CD8-positive, alpha-beta memory T cell (primary cell): ENCODE results near the gene RPL5. TPM values are rescaled to one million over a fixed set of nuclear protein-coding genes. Genes with fewer than 3 reads are reported as not detected.

Experiments
- CTCF ChIA-PET: fragments of 350-600 bp; sonication (Branson Sonifier 250); formaldehyde crosslinking; loops from one replicate; lab custom pipeline; 2021; ENCODE audit warnings: antibody characterized with exemption; lab: Charles Lee
- POLR2A ChIA-PET: fragments of 350-600 bp; sonication (Branson Sonifier 250); formaldehyde crosslinking; loops from one replicate; lab custom pipeline; 2021; ENCODE audit warnings: antibody characterized with exemption; lab: Charles Lee
- DNase-seq, 5 donors: peaks; one replicate each; pipeline versions ENCODE4 v3.0.0 to v3.0.0-alpha.2; 2020 to 2022; ENCODE audit warnings: mixed read lengths in 1 of 5
- H3K27ac ChIP-seq: one replicate; pipeline ENCODE4 v1.7.0; 2013; ENCODE audit warnings: low read depth, mild to moderate bottlenecking, low read length, moderate library complexity
- H3K27me3 ChIP-seq: 2 replicates; pipeline ENCODE4 v1.7.0; 2013; ENCODE audit warnings: low read length, mild to moderate bottlenecking; ENCODE audit not compliant: insufficient read depth, poor library complexity, severe bottlenecking
- H3K36me3 ChIP-seq: 2 replicates; pipeline ENCODE4 v1.7.0; 2013; ENCODE audit warnings: mild to moderate bottlenecking, low read length, moderate library complexity; ENCODE audit not compliant: insufficient read depth
- H3K4me1 ChIP-seq: 2 replicates; pipeline ENCODE4 v1.7.0; 2013; ENCODE audit warnings: mild to moderate bottlenecking, low read length, moderate library complexity; ENCODE audit not compliant: insufficient read depth
- H3K4me3 ChIP-seq: 2 replicates; pipeline ENCODE4 v1.7.0; 2013; ENCODE audit warnings: mild to moderate bottlenecking, low read length
- H3K9me3 ChIP-seq: 2 replicates; pipeline ENCODE4 v1.7.0; 2013; ENCODE audit warnings: mild to moderate bottlenecking, low read length
- H3K27ac Mint-ChIP-seq, 8 donors: one replicate each; pipeline ENCODE4 v1.8.0; 2020 to 2021; ENCODE audit warnings: mixed read lengths in 8 of 8, mild to moderate bottlenecking in 6 of 8, inconsistent platforms in 3 of 8, moderate library complexity in 3 of 8
- H3K27me3 Mint-ChIP-seq, 2 donors: one replicate each; pipeline ENCODE4 v1.8.0; 2020 to 2021; ENCODE audit warnings: mixed read lengths in 2 of 2, mild to moderate bottlenecking in 1 of 2, moderate library complexity in 1 of 2
- H3K36me3 Mint-ChIP-seq, 3 donors: one replicate each; pipeline ENCODE4 v1.8.0; 2020 to 2021; ENCODE audit warnings: mixed read lengths in 3 of 3, inconsistent platforms in 1 of 3, mild to moderate bottlenecking in 1 of 3
- H3K4me1 Mint-ChIP-seq, 3 donors: one replicate each; pipeline ENCODE4 v1.8.0; 2020 to 2021; ENCODE audit warnings: mixed read lengths in 3 of 3, inconsistent platforms in 1 of 3, mild to moderate bottlenecking in 1 of 3
- H3K4me3 Mint-ChIP-seq, 7 donors: one replicate each; pipeline ENCODE4 v1.8.0; 2020 to 2021; ENCODE audit warnings: mixed read lengths in 7 of 7, mild to moderate bottlenecking in 6 of 7, moderate library complexity in 4 of 7, inconsistent platforms in 2 of 7
- H3K9me3 Mint-ChIP-seq, 5 donors: one replicate each; pipeline ENCODE4 v1.8.0; 2020 to 2022; ENCODE audit warnings: mixed read lengths in 5 of 5, mild to moderate bottlenecking in 3 of 5, moderate library complexity in 2 of 5, inconsistent platforms in 1 of 5
- polyA plus RNA-seq: library from polyadenylated mRNA; unstranded; fragments of 300-500 nt; fragmentation: Illumina TruSeq; gene quantifications from one replicate; pipeline ENCODE4 v1.2.3, GENCODE V29; 2021
- total RNA-seq, 2 experiments: library from RNA; stranded (reverse); gene quantifications; one replicate each; pipeline ENCODE4 v1.2.3, GENCODE V29; 2021

The RPL5 gene
- total and polyA plus RNA-seq, 3 experiments from 2014 or later, result 1,428 to 2,256 (median 1,468) TPM

DNA sequence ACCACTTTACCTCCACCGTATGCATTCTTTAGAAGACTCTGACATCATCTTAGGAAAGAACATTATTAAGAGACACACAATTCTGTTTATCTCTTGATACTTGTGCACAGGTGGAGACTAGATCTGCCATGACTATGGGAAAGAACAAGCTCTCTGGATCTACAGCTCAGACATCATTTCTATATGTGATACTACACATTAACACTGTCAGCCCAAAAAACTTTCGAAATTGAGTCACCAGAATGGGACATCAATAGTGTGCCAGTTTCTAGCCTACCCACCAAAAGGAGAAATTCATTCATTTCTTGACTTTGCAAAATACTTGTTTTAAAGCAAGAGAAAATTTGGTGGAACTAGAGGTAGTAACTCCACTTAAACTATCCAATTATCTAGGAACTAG, 41.0 kb upstream of the RPL5 start:
- Histone ChIP-seq H3K27me3 (no peaks in the 10 kb centered on the region), H3K4me1 (no peaks in the 10 kb centered on the region), H3K9me3 (no peaks in the 10 kb centered on the region), H3K4me3 (no peak overlapping the region), H3K27ac (no peak overlapping the region), H3K36me3 (no peaks in the 10 kb centered on the region)
- H3K4me1 Mint-ChIP-seq, result peaks cover 0 to 3% (median 0%) of the 10 kb centered on the region in 3 donors
- H3K36me3 Mint-ChIP-seq, result no peaks in the 10 kb centered on the region
- DNase-seq, result no peak
- no peak overlapping the region for H3K4me3 Mint-ChIP-seq
- CTCF ChIA-PET, result interaction anchor here (0.6 kb wide), 1 partner anchor 169 kb away, joined by 3 read pairs; no protein-coding TSS in a partner anchor
- no peaks in the 10 kb centered on the region for H3K9me3 Mint-ChIP-seq
- POLR2A ChIA-PET, result no interaction called here
- peaks cover 26 to 65% of the 10 kb centered on the region in 2 donors for H3K27me3 Mint-ChIP-seq
- no peak overlapping the region for H3K27ac Mint-ChIP-seq

DNA sequence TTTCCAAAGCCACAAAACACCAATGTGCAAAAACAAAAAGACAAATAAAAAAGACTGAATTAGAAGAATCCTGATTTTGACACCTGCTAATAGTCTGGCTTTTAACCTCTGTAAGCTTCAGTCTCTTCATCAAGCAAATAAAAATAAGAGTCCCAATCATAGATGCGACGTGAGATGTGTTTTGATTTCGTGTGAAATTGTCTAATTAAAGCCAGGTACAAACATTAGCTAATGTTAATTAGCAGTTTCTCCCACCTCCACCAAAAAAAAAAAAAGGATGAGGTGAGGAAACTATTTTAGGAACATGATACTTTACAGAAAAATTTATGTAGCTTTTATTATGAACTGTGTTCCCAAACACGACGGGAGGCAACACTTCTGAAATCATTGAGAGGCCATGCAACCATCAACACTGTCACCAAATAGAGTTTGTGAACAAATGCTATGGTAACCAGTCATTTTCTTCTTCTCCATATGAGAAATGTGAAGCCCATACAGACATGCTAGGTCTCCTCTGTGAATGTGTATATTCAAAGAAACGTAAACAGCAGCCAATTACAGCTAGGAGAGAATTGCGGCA, 40.3 kb upstream of the RPL5 start:
- Mint-ChIP-seq H3K9me3 (no peaks in the 10 kb centered on the region), H3K4me1 (no peaks in the 10 kb centered on the region), H3K36me3 (no peaks in the 10 kb centered on the region), H3K27ac (peak overlapping the region in 1 of 8 donors; percentile 38), H3K4me3 (no peak overlapping the region), H3K27me3 (peaks cover 26 to 61% of the 10 kb centered on the region in 2 donors)
- Histone ChIP-seq H3K27me3 (no peaks in the 10 kb centered on the region), H3K4me1 (no peaks in the 10 kb centered on the region), H3K27ac (no peak overlapping the region), H3K9me3 (no peaks in the 10 kb centered on the region), H3K36me3 (no peaks in the 10 kb centered on the region), H3K4me3 (no peak overlapping the region)
- ChIA-PET CTCF (interaction anchor here (0.7 kb wide), 1 partner anchor 36 kb away, joined by 3 read pairs; no protein-coding TSS in a partner anchor), POLR2A (no interaction called here)
- no peak for DNase-seq

DNA sequence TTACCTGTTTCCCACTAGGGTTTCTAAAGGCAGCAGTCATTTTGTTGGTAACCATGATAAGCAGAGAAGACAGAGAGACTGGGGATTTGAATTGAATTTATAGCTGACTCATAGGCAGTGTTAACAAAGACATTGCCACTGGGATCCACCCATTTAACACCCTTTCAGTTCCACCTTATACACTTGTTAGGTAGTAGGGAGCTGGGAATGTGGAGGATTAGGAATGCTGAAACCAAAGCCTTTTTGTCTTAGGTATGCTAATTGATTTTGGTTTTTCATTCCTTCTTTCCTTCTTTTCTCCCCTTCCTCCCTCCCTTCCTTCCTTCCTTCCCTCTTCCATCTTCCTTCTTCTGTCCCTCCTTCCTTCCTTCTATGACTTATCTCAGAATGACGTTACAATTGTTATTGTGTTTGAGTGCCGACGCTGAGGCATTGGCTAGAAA, 39.5 kb upstream of the RPL5 start:
- POLR2A ChIA-PET, result no interaction called here
- no peaks in the 10 kb centered on the region for H3K9me3 Mint-ChIP-seq
- no peaks in the 10 kb centered on the region for H3K4me1 ChIP-seq
- DNase-seq, result no peak
- H3K9me3 ChIP-seq, result no peaks in the 10 kb centered on the region
- H3K36me3 ChIP-seq, result no peaks in the 10 kb centered on the region
- H3K4me1 Mint-ChIP-seq, result no peaks in the 10 kb centered on the region
- no peaks in the 10 kb centered on the region for H3K36me3 Mint-ChIP-seq
- H3K27ac Mint-ChIP-seq, result no peak overlapping the region
- H3K4me3 Mint-ChIP-seq, result no peak overlapping the region
- H3K27ac ChIP-seq, result peak overlapping the region; percentile 9
- no peaks in the 10 kb centered on the region for H3K27me3 ChIP-seq
- peaks cover 22 to 53% of the 10 kb centered on the region in 2 donors for H3K27me3 Mint-ChIP-seq
- no peak overlapping the region for H3K4me3 ChIP-seq
- CTCF ChIA-PET, result interaction anchor here (0.7 kb wide), 1 partner anchor 36 kb away, joined by 3 read pairs; no protein-coding TSS in a partner anchor

DNA sequence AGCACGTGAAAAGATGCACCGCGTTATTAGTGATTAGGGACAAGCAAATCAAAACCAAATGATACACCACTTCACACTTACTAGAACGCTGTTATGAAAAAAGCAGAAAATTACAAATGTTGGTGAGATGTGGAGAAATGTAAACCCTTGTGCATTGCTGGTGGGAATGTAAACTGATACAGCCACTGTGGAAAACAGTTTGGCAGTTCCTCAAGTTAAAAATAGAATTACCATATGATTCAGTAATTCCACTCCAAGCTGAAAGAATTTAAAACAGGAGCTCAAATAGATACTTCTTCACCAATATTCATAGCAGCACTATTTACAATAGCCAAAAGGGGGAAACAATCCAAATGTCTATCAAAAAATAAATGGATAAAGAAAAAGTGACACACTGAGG, 36.7 kb upstream of the RPL5 start:
- Histone ChIP-seq H3K27me3 (no peaks in the 10 kb centered on the region), H3K4me1 (no peaks in the 10 kb centered on the region), H3K27ac (no peak overlapping the region), H3K4me3 (no peak overlapping the region), H3K36me3 (no peaks in the 10 kb centered on the region), H3K9me3 (no peaks in the 10 kb centered on the region)
- POLR2A ChIA-PET, result no interaction called here
- Mint-ChIP-seq H3K4me3 (no peak overlapping the region), H3K4me1 (no peaks in the 10 kb centered on the region), H3K36me3 (no peaks in the 10 kb centered on the region), H3K27ac (no peak overlapping the region), H3K9me3 (no peaks in the 10 kb centered on the region), H3K27me3 (peaks cover 12 to 47% of the 10 kb centered on the region in 2 donors)
- DNase-seq, result no peak
- CTCF ChIA-PET, result no interaction called here

DNA sequence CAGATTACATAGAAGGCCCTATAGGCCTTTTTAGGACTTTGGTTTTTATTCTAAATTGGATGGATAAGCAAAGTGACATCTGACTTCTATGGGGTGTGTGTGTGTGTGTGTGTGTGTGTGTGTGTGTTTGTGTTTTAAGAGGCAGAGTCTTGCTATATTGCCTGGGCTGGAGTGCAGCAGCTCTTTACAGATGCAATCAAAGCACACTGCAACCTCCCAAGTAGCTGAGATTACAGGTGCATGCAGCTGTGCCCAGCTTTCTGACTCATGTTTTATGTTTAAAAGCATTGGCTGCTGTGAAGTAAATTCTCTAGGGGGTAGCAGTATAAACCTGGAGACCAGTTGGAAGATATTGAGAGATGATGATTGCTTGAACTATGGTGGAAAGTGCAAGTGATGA, 34.5 kb upstream of the RPL5 start:
- no peaks in the 10 kb centered on the region for H3K27me3 ChIP-seq
- no peak overlapping the region for H3K27ac ChIP-seq
- ChIA-PET CTCF (no interaction called here), POLR2A (no interaction called here)
- Mint-ChIP-seq H3K4me1 (no peaks in the 10 kb centered on the region), H3K9me3 (no peaks in the 10 kb centered on the region), H3K36me3 (peaks cover 0 to 1% (median 0%) of the 10 kb centered on the region in 3 donors), H3K27me3 (peaks cover 12 to 30% of the 10 kb centered on the region in 2 donors), H3K4me3 (no peak overlapping the region), H3K27ac (no peak overlapping the region)
- H3K4me3 ChIP-seq, result no peak overlapping the region
- no peaks in the 10 kb centered on the region for H3K4me1 ChIP-seq
- H3K36me3 ChIP-seq, result no peaks in the 10 kb centered on the region
- DNase-seq, result no peak
- H3K9me3 ChIP-seq, result no peaks in the 10 kb centered on the region

DNA sequence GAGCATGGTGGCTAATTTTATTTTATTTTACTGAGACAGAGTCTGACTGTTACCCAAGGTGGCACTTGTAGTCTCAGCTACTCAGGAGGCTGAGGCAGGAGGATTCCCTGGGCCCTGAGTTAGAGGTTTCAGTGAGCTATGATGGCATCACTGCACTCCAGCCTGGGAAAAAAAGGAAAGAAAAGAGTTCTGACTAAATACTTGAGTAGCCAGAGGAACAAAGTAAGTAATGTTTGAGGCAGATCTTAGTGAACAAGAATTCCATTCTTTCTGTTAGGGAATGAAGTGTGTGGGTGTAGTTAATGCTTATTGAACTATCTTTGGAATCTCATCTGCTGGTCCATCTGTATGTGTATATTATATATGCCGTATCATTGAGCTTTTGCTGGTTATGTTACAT, 33.9 kb upstream of the RPL5 start:
- CTCF ChIA-PET, result no interaction called here
- Mint-ChIP-seq H3K27me3 (peaks cover 10 to 30% of the 10 kb centered on the region in 2 donors), H3K27ac (no peak overlapping the region), H3K9me3 (no peaks in the 10 kb centered on the region), H3K4me1 (no peaks in the 10 kb centered on the region), H3K4me3 (no peak overlapping the region), H3K36me3 (peaks cover 0 to 1% (median 0%) of the 10 kb centered on the region in 3 donors)
- Histone ChIP-seq H3K27ac (no peak overlapping the region), H3K36me3 (no peaks in the 10 kb centered on the region), H3K4me1 (no peaks in the 10 kb centered on the region), H3K9me3 (no peaks in the 10 kb centered on the region), H3K4me3 (no peak overlapping the region), H3K27me3 (no peaks in the 10 kb centered on the region)
- POLR2A ChIA-PET, result no interaction called here
- DNase-seq, result no peak

DNA sequence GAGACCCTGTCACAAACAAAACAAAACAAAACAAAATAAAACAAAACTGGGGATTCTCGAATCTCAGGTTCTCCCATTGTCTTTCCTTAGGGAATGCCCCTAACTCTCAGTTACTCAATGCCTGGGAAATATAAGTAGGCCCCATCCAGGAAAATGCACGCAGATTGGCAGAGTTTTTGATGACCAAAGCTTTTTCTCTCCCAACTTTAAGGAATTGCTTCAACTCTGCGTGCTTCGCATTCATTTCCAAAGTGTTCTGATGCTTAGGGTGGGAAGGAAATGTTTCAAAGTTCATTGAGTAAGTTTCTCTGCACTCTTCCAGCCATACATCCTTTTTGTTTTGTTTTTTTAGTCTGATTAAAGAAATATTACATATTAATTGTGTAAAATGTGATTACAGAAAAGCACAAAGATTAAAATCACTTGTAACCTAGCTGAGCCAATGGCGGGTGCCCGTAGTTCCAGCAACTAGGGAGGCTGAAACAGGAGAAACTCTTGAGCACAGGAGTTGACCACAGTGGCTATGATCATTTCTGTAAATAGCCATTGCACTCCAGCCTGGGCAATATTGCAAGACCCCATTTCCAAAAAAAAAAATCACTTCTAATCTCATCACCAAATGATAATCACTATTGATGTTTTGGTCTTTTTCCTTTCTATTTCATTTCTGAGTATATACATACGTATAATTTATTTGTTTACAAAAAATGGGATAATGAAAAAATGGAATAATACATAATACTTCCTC, 28.5 kb upstream of the RPL5 start:
- peaks cover under 1 to 5% of the 10 kb centered on the region in 2 donors for H3K27me3 Mint-ChIP-seq
- Histone ChIP-seq H3K4me3 (no peak overlapping the region), H3K4me1 (no peaks in the 10 kb centered on the region), H3K27ac (no peak overlapping the region), H3K9me3 (no peaks in the 10 kb centered on the region), H3K27me3 (no peaks in the 10 kb centered on the region), H3K36me3 (no peaks in the 10 kb centered on the region)
- no peak for DNase-seq
- H3K4me1 Mint-ChIP-seq, result peaks cover 2 to 11% (median 5%) of the 10 kb centered on the region in 3 donors
- CTCF ChIA-PET, result no interaction called here
- H3K9me3 Mint-ChIP-seq, result no peaks in the 10 kb centered on the region
- no peak overlapping the region for H3K4me3 Mint-ChIP-seq
- H3K27ac Mint-ChIP-seq, result no peak overlapping the region
- H3K36me3 Mint-ChIP-seq, result peaks cover 0 to 7% (median 1%) of the 10 kb centered on the region in 3 donors
- POLR2A ChIA-PET, result interaction anchor here (0.6 kb wide), 1 partner anchor 893 kb away, joined by 3 read pairs; no protein-coding TSS in a partner anchor

DNA sequence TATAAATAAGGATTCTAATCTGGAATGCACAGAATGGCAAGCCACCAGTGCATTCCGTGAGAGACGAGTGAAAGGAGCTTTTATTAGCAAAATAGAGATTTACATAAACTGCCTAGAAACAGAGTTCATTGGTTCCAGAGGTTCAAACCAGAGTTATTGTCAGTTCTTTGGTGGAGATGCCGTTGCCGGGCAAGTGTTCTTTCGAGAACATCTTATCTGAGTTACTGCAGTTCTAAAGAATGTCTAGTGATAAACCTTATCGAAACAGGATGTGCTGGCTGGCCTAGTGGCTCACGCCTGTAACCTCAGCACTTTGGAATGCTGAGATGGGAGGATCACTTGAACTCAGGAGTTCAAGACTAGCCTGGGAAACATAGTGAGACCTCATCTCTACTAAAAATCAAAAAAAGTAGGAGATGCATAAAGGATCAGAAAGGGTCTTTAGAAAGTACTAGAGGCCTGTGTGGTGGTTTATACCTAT, 27.1 kb upstream of the RPL5 start:
- POLR2A ChIA-PET, result no interaction called here
- no peaks in the 10 kb centered on the region for H3K9me3 ChIP-seq
- peak in 1 of 5 donors; percentile 4 for DNase-seq
- CTCF ChIA-PET, result no interaction called here
- peak overlapping the region in 1 of 7 donors; percentile 49 for H3K4me3 Mint-ChIP-seq
- no peak overlapping the region for H3K27ac Mint-ChIP-seq
- H3K27me3 ChIP-seq, result no peaks in the 10 kb centered on the region
- H3K9me3 Mint-ChIP-seq, result no peaks in the 10 kb centered on the region
- no peak overlapping the region for H3K27ac ChIP-seq
- no peak overlapping the region for H3K4me3 ChIP-seq
- H3K27me3 Mint-ChIP-seq, result peaks cover 0 to 5% of the 10 kb centered on the region in 2 donors
- no peaks in the 10 kb centered on the region for H3K36me3 ChIP-seq
- H3K4me1 Mint-ChIP-seq, result peaks cover 2 to 11% (median 5%) of the 10 kb centered on the region in 3 donors
- H3K36me3 Mint-ChIP-seq, result peaks cover 0 to 7% (median 1%) of the 10 kb centered on the region in 3 donors
- H3K4me1 ChIP-seq, result no peaks in the 10 kb centered on the region
